ENCODE results near the gene TMEM18. TPM values are rescaled to one million over a fixed set of nuclear protein-coding genes. Genes with fewer than 3 reads are reported as not detected.

Gene TMEM18
- total RNA-seq, 1 experiment from 2014 or later: 49.6 TPM

DNA sequence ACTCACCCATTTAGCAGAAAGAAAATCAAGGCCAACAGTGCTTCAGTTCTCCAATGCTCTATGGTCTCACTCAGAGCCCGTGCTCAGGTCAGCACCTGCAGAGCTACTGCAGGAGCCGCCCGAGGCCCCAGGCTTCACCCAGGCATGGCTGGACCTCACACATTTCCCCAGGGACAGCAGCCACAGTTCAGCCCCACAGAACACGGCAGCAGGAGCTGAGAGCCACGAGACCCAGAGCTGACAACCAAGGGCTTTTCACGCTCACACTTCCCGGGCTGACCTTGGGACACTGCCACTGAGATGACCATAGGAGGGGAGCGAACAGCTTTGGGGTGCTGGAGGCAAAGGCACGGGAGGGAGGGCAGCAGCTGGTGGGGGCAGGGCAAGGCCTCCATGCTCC, 4.2 kb downstream of the TMEM18 start:
- CTCF ChIA-PET: no interaction called here
- in situ Hi-C loops (cut with HindIII; ENCODE audit: low pct_unique_long_range_greater_than_20kb, low sequenced_read_pairs) (no loop called here), intact Hi-C loops (cut with micrococcal nuclease; ENCODE audit: unreplicated experiment) (no loop called here)
- H3K4me3 ChIP-seq (ENCODE audit: low read depth in 2 of 2, low read length in 2 of 2): no peak overlapping the region
- H3K36me3 ChIP-seq (ENCODE audit: control insufficient read depth, insufficient read depth, low read length): peaks cover 18% of the 10 kb centered on the region
- no peak for DNase-seq (ENCODE audit: low read depth, low spot score)
- no peak overlapping the region for H3K27ac ChIP-seq (ENCODE audit: low read length)
- H3K4me1 ChIP-seq (ENCODE audit: control insufficient read depth, insufficient read depth, low read length): peaks cover 18% of the 10 kb centered on the region
- H3K9me3 ChIP-seq (ENCODE audit: control insufficient read depth, insufficient read depth, low read depth, low read length): no peaks in the 10 kb centered on the region; the same call in 1 of the 2 replicates
- ATAC-seq: no peak
- TF ChIP-seq POLR2AphosphoS5 (IDR thresholded peaks at IDR 0.05; ENCODE audit: low read depth, low read length) (no peak), SIN3A (IDR thresholded peaks at IDR 0.05; ENCODE audit: borderline replicate concordance, insufficient read depth, low read depth, low read length) (no peak), REST (IDR thresholded peaks at IDR 0.05; ENCODE audit: insufficient read depth in 1 of 2, low read depth in 2 of 2, low read length in 1 of 2) (no peak), TCF7L2 (IDR thresholded peaks at IDR 0.05; ENCODE audit: low read depth, low read length) (no peak)
- TF ChIP-seq, protein P1, sequence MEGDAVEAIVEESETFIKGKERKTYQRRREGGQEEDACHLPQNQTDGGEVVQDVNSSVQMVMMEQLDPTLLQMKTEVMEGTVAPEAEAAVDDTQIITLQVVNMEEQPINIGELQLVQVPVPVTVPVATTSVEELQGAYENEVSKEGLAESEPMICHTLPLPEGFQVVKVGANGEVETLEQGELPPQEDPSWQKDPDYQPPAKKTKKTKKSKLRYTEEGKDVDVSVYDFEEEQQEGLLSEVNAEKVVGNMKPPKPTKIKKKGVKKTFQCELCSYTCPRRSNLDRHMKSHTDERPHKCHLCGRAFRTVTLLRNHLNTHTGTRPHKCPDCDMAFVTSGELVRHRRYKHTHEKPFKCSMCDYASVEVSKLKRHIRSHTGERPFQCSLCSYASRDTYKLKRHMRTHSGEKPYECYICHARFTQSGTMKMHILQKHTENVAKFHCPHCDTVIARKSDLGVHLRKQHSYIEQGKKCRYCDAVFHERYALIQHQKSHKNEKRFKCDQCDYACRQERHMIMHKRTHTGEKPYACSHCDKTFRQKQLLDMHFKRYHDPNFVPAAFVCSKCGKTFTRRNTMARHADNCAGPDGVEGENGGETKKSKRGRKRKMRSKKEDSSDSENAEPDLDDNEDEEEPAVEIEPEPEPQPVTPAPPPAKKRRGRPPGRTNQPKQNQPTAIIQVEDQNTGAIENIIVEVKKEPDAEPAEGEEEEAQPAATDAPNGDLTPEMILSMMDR (IDR thresholded peaks at IDR 0.05): no peak
- no TSS peak for BruUV-seq (replicated peaks)
- POLR2A ChIA-PET: no interaction called here
- no peaks in the 10 kb centered on the region for H3K27me3 ChIP-seq (ENCODE audit: control insufficient read depth, insufficient read depth, low read length)

- Histone ChIP-seq H3K4me3 (ENCODE audit: low read depth in 2 of 2, low read length in 2 of 2) (no peak overlapping the region), H3K36me3 (ENCODE audit: control insufficient read depth, insufficient read depth, low read length) (peaks cover 15% of the 10 kb centered on the region), H3K27ac (ENCODE audit: low read length) (no peak overlapping the region), H3K27me3 (ENCODE audit: control insufficient read depth, insufficient read depth, low read length) (no peaks in the 10 kb centered on the region), H3K9me3 (ENCODE audit: control insufficient read depth, insufficient read depth, low read depth, low read length) (peaks cover 4% of the 10 kb centered on the region; the same call in 1 of the 2 replicates), H3K4me1 (ENCODE audit: control insufficient read depth, insufficient read depth, low read length) (peaks cover 17% of the 10 kb centered on the region)
- BruUV-seq (replicated peaks): no TSS peak
- ChIA-PET POLR2A (no interaction called here), CTCF (no interaction called here)
- in situ Hi-C loops (cut with HindIII; ENCODE audit: low pct_unique_long_range_greater_than_20kb, low sequenced_read_pairs) (no loop called here), intact Hi-C loops (cut with micrococcal nuclease; ENCODE audit: unreplicated experiment) (no loop called here)
- DNase-seq (ENCODE audit: low read depth, low spot score) (no peak), ATAC-seq (no peak)
- TF ChIP-seq TCF7L2 (IDR thresholded peaks at IDR 0.05; ENCODE audit: low read depth, low read length): no peak
- no peak for TF ChIP-seq POLR2AphosphoS5 (IDR thresholded peaks at IDR 0.05; ENCODE audit: low read depth, low read length)
- no peak for TF ChIP-seq SIN3A (IDR thresholded peaks at IDR 0.05; ENCODE audit: borderline replicate concordance, insufficient read depth, low read depth, low read length)
- TF ChIP-seq, protein P1 (IDR thresholded peaks at IDR 0.05): no peak
- no peak for TF ChIP-seq REST (IDR thresholded peaks at IDR 0.05; ENCODE audit: insufficient read depth in 1 of 2, low read depth in 2 of 2, low read length in 1 of 2)
Observed at GRCh38 chr2:672606-672905, 4.7 kb downstream of the TMEM18 start.
